KG1 (cell line): ENCODE measurements around the gene ADAM33.

Source experiments
- DNase-seq: peaks from one replicate; lab custom pipeline; 2025; lab: John Stamatoyannopoulos, UW

Gene ADAM33, protein sequence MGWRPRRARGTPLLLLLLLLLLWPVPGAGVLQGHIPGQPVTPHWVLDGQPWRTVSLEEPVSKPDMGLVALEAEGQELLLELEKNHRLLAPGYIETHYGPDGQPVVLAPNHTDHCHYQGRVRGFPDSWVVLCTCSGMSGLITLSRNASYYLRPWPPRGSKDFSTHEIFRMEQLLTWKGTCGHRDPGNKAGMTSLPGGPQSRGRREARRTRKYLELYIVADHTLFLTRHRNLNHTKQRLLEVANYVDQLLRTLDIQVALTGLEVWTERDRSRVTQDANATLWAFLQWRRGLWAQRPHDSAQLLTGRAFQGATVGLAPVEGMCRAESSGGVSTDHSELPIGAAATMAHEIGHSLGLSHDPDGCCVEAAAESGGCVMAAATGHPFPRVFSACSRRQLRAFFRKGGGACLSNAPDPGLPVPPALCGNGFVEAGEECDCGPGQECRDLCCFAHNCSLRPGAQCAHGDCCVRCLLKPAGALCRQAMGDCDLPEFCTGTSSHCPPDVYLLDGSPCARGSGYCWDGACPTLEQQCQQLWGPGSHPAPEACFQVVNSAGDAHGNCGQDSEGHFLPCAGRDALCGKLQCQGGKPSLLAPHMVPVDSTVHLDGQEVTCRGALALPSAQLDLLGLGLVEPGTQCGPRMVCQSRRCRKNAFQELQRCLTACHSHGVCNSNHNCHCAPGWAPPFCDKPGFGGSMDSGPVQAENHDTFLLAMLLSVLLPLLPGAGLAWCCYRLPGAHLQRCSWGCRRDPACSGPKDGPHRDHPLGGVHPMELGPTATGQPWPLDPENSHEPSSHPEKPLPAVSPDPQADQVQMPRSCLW

DNA sequence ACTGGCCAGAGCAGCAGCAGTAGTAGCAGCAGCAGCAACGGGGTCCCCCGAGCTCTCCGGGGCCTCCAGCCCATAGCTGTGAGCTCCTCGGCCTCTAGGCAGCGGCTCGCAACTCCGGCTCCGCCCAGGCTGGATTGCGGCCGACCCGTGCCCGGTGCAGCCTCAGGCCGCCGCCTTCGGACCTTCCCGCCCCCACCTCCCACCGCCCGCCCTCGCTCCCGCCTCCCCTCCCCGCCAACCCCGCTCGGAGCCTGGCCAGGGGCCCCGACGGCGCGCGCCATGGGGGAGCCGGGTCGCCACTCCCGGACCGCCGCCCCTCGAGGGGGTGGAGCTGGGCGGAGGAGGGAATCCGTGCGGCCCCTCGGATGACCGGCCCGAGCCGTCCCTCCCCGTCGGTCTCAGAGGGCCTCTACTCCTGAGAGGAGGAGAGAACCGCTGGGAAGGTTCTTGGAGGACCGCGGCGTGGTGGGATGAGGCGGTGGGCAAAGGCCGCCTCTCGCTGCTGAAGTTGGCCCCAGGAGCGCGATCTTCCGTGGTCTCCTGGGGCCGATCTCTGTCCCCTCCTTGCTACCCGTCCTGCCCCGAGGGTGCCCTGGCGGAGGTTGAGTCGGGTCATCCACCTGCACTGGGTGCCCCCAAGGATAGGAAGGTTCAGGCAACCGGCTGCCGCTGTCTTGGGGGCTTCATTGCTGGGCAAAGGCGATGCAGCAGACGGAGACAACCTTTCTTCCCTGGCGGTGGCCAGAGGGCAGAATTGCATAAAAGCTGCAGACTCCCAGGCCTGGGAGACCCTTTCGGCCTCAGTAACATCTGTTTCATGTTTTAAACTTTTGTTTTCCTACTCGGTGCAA is at the start of gene ADAM33:
TSS of gene ADAM33 (minus strand) at position 80 of the 851 bp plus-strand sequence. CDS start at position 74, 6 bp downstream.
- DNase-seq = no peak

DNA sequence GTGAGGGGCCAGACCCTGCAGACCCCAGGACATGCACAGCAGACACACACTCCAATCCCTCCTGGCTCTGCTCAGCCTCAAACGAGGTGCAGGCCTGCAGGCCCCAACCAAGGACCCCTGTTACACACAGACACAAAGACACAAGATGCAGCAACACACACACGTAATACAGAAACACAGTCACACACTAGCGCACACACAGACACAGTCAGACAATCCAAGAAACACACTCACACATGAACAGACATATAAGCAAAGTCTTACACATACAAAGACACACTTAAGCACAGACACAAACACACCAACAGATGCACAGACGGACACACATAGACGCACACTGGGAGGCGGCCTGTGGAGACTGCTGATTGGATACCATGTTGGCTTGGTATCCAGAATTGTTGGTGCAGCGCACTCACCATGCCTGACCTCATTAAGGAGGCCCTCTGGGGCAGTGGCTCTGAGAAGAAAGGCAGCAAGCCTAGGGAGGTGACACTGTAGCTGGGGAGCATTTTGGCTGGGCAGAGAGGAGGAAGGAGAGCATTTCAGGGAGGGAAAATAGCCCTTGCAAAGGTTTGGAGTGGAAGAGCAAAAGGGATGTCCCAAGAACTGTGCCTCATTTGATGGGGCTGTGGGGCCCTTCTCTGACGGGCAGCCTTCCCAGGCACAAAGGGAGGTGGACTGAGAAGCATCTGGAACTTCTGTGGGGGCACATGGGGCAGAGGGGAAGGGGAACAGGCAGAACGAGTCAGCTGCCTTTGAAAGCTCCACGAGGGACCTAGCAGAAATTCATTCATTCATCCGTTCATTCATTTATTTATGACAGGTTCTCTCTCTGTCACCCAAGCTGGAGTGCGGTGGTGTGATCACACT is 49.2 kb upstream of the ADAM33 start:
- DNase-seq = no peak

DNA sequence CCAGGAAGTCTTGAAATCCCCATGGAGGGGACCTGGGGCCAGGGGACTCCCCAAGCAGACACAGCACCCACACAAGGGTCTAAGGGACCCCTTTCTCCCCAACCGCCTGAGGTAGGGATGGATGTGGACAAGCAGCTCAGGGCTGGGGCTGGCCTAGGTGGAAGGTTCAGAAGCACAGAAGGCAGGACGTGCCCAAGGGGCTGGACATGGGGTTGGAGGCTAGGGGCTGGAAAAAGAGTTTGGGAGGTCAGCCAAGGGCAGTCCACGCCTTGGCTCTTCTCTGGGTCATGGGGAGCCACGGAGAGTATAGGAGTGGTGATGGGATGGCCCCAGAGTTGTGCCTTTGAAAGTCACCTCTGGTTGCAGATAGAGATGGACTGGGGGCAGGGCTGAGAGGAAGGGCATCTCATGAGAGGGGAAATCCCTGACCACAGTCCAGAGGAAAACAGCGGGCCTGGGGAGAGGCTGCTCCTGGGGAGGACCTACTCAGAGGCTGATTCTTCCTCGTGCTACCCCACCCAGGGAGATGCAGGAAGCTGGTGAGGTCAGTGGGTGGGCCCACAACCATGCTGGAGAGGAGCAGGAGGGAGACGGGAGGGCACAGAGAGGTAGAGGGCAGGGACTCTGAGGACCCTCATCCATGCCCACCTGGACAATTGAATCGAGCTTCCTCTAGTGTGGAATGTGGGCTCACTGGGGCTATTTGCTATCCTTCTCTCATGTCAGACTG is 48.2 kb upstream of the ADAM33 start:
- DNase-seq = no peak

DNA sequence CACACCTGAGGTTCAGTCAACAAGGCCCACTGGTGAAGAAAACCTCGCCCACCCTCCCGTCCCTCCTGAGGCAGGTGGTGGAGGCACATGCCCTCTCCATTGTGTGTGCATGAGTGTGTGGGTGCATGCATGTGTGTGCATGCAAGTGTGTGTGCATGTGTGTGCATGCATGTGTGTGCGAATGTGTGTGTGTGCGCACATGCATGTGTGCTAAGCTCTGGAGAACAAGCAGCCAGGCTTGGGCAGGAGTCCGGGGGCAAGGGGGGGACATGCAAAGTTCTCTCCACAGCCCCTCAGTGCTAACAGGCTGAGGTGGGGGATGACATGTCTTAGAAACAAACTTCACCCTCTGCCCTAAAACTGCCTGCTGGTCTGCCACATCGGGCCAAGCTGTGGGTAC is 47.6 kb upstream of the ADAM33 start:
- DNase-seq = no peak

DNA sequence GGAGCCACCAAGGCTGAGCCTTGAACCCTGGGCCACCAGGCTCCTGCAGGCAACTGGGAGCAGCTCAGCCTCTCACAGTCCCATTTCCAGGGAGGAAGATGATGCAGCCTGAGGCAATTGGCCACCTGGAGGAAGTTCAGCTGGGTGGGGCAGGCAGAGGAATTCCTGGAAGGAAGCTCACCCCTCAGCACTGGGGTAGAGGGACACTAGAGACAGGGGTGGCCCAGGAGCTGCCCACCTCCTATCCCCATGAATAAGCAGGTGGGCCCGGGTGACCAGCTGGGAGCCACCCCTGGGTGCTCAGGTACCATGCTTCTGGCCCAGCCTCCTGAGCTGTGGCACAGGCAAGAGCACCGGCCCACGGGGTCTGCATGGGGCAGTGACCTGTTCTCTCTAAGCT is 47.1 kb upstream of the ADAM33 start:
- DNase-seq = no peak

DNA sequence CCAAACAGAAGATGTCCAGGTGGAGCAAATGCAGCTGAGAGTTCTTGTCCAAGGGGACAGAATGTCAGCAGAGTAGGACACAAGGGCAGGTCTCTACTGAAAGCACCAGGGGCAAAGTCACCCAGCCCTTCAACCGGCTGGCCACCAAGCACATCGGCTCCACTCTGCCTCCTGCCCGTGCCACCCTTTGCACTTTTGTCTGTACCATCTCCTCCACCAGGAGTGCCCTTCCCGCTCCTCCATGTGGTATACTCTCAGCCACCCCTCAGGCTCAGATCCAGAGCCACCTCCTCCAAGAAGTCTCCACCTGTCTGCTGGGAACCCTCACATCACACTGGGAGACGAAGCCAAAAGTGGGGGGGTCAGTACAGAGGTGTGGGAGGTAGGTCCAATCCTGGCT is 46.5 kb upstream of the ADAM33 start:
- no peak for DNase-seq

DNA sequence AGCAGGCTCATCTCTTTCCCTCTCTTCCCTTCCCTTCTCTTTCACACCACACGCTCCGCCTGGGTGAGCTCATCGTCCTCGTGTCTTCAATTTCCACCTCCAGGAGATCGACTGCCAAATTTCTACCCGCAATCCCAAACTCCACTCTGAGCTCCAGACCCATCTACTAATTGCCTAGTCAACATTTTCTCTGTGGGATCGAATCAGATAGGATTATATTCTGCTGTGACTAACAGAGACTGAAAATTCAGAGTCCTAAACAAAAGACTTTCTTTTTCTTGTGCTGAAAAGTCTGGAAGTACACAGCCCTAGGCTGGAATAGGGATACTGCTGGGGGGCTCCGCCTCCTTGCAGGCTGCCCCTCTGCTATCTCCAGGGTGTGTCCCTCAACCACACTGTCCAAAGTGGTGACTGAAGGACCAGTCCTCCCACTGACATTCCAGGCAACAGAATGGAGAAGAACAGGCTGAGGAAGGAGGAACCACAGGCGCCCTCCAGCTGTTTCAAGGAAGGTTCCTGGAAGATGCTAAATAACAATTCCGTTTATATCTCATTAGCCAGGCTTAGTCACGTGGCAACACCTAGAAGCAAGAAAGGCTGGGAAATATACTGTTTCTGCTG is 45.7 kb upstream of the ADAM33 start:
- no peak for DNase-seq

DNA sequence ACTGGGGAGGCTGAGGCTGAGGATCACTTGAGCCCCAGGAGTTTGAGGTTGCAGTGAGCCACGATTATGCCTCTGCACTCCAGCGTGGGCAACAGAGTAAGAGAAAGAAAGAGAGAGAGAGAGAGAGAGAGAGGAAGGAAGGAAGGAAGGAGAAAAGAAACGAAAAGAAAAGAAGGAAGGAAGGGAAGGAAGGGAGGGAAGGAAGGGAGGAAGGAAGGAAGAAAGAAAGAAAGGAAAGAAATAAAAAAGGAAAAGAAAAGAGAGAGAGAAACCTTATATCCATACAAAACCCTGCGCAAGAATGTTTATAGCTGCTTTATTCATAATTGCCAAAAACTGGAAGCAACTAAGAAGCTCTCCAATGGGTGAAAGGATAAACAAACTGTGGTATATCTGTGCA is 42.5 kb upstream of the ADAM33 start:
- DNase-seq = no peak

DNA sequence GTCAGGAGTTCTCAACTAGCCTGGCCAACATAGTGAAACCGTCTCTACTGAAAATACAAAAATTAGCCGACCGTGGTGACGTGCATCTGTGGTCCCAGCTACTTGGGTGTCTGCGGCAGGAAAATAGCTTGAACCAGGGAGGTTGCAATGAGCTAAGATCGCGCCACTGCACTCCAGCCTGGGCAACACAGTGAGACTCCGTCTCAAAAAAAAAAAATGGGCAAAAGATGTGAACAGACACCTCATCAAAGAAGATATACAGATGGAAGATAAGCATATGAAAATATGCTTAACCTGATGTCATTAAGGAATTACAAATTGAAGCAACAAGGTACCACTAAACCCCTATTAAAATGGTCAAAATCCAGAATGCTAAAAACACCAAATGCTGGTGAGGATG is 41.5 kb upstream of the ADAM33 start:
- no peak for DNase-seq

DNA sequence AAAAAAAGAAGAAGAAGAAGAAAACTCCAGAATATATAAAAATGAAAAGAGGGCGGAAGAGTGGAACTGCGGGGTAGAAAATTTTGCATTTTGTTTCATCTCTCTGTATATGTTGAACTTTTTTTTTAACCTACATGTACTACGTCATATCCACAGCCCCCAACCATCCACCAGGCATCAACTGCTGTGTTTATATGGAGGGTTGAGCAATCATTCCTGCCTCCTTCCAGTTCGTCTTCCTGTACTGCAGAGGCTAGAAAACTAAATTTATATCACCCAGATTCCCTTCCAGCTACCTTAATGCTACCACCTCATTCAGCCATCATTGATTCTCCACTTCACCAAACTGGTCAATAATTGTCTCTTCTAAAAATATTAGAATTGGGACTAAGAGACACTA is 40.1 kb upstream of the ADAM33 start:
- no peak for DNase-seq

DNA sequence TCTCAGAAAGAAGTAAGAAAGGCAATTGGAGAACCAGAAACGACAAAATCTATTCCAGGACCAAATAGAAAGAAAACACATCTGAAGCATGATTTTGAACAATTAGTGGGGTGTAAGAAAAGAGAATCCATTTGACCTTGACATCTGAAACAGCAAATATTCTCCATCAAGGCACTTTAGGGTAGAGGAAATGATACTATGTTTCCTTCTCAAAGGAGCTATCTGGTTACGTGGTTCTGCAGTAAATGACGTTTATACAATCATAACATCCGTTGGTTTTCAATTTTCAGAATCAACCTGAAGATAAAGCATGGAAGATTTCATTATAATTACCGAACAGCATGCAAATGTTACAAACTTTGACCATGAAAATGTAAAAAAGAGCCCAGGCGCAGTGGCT is 38.8 kb upstream of the ADAM33 start:
- no peak for DNase-seq

DNA sequence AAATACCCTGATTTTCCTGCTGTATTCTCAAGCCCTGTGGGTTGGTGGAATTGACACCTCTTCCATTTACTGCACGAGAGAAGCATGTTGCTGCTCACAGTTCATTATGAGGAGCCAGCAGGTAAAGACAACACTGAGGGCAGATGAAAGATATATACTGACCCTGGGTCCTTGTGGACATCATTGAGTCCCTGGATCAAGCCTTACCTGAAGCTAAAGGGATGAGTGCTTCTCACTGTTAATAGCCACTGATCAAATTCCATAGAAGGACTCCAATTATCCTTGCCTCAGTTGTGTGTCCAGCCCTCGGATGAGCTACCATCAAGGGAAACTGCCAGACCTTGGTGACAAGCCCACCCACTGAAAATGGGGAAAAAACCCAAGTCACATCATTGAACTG is 38.3 kb upstream of the ADAM33 start:
- no peak for DNase-seq

DNA sequence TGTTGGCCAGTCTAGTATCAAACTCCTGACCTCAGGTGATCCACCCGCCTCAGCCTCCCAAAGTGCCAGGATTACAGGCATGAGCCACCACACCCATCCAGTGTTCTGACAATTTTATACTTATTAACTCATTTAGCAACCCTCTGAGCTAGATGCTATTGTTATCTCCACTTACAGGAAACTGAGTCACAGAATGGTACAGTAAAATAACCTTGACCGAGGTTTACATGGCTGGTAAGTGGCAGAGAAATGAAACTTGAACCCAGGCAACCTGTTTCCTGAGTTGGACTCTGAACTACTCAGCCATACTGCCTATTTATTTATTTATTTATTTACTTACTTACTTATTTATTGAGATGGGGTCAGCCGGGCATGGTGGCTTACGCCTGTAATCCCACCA is 37.2 kb upstream of the ADAM33 start:
- DNase-seq = no peak

DNA sequence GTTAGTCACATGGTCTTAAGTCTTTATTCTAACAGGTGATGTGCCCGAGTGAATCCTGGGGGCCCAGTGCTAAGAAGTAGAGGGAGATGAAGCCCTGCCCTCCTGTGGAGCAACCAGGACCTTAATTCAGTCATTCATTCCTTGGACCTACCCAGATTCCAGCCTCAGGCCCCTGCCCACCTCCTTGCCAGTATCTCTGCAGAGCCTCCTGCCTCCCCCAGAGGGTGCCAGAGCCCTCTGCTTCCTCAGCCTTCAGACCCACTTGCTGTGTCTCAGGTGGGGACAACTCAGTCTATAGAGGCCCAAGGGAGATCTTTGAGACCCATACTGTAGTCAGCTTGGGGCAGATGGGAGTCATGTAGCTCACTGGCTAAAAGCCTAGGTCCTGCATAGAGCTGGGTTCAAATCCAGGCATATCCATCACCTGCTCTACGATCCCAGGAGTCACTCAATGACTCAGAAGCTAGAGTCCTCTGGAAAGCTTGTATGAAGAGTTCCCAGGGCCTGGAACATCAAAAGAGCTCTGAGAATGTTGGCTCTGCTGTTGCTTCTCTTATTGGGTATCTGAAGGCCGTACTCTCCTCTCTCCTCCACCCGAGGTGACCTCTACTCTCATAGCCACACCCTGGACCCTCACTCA is 34.5 kb upstream of the ADAM33 start:
- no peak for DNase-seq

DNA sequence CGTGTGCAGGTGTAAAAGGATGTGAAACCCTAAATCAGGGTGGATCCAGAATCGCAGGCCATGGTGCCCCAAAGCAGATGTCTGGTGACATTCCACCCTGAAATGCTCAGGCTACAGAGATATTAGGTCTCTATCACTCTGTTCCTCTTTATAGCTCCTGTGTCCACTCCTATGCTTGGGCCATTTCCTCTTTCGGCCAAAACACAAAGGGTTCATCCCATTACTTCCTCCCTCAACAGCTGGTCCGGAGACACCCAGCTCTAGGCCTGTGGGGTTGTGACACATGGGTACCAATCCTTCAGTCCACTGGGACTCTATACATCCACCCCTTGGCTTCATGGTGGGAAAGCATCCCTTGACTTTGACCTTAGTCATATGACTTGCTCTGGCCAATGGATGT is 32.3 kb upstream of the ADAM33 start:
- DNase-seq = no peak

DNA sequence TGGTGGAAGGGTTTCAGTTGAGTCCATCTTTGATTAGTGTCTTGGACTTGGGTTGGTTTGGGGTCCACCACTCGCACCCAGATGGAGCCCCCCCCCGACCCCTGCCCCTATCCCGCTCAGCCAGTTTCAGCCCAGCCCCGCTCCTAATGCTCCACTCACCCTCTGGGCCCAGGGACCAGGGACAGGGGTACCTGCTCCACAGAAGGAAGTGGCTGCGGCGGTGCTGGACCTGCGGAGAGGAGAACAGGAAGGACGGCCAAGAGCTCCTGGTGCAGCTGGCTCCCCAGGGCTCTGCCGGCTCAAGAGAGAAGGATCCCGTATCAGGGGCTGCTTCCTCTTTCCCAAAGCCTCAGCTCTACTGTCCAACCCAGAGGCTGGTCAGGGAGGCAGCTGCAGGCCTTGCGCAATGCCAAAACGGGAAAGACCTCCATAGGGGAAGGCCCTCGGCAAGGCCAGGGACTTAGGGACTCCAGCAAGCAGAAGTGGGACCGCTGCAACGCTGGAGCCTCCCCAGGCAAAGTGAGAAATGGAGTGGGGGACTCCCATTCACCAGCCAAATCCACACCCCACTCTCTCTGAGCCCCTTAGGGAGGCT is 30.6 kb upstream of the ADAM33 start, which contains the start of gene SIGLEC1:
TSS of gene SIGLEC1 (minus strand) at position 322 of the 595 bp plus-strand sequence. CDS start 5,472 bp downstream, outside the sequence.
- no peak for DNase-seq

DNA sequence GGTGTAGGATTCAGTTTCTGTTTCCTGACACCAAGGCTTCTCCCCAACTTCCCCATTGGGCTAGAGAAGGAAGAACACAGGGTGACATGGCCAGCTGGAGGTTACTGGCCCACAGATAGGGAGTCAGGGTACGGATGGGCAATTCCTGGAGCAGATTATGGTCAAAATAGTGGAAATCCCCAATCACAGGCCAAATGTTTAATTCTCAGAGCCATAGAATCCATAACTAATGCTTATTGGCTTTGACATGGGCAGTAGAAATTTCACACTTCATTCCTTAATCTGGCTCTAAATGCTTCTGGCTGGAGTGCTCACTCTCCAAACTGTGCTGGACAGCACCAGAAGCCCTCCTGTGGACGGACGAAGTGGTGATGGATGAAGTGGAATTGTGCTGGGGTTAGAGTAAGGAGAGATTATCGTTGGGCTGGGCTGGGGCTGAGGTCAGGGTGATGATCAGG is 29.7 kb upstream of the ADAM33 start:
- no peak for DNase-seq

DNA sequence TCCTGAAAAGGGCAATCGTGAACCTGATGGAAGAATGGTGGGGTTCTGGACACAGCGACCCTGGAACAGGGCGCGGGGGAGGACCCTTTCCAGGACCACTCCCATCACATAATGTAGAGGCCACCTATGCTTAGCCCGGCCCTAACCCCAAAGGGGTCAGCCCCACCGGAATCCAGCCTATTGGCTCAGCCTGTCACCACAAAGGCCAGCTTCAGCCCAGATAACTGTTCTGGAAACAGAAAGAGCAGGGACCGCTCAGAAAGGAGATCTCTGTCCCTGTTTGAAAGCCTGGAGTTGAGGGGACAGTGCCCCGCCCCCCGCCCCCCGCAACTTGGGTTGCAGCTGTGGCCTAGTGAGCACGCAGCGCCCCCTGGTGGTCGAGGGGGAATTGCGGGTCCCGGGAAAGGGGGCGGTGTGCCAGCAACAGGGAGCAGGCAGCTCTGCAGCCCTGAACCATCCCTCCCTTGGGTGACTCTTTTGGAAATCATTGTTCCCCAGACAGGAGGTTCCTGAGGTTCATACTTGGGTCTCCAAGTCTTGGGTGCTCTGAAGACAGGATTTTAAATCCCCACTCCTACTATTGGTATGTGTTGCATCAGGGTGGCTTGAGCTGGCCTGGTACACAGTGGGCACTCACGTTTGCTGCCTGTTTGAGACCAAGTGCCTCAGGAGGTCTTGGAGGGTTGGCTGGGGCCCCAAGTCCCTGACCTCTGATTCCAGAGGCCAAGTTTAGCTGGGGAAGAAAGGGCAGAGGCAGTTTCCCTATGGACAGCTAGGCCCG is 29.1 kb upstream of the ADAM33 start:
- DNase-seq = peak; percentile 14
